ENCODE data around the gene SEMA4C. TPM values are rescaled to one million over a fixed set of nuclear protein-coding genes. Genes with fewer than 3 reads are reported as not detected.

Gene SEMA4C
- total RNA-seq, 4 donors from 2014 or later, result 3.6 to 23.9 (median 17.4) TPM

- WGBS, 2 donors (ENCODE audit: low coverage in 1 of 2), result 11% methylated on average over 27 of the region's 89 CpGs; no CpG with 5 or more reads in 1 of the 2 donors
- no peaks in the 10 kb centered on the region for H3K9me3 ChIP-seq
- peak overlapping the region; percentile 89 to 100 (median 98) for H3K27ac ChIP-seq
- no peaks in the 10 kb centered on the region for H3K27me3 ChIP-seq
- in situ Hi-C loops (cut with MboI; ENCODE audit: low pct_ligation_motif_present in 1 of 4, low pct_unique_long_range_greater_than_20kb in 1 of 4, low sequenced_read_pairs in 3 of 4) (no loop called here), intact Hi-C loops (cut with DNase I; ENCODE audit: low total_unique reads) (loop anchor here (2.0 to 10.0 kb wide), 2 partner anchors 42 to 52 kb away; partner anchors contain the start of genes ANKRD39 and CNNM4)
- DNase-seq, result no peak
- H3K36me3 ChIP-seq, result no peaks in the 10 kb centered on the region
- peak overlapping the region; percentile 52 to 79 (median 62) for H3K4me3 ChIP-seq
- no peak for TF ChIP-seq POLR2A (IDR thresholded peaks at IDR 0.05)
- peaks cover 36 to 76% (median 57%) of the 10 kb centered on the region in 4 donors for H3K4me1 ChIP-seq
Observed at GRCh38 chr2:96816836-96817702, 52.8 kb downstream of the SEMA4C start.

- H3K4me1 ChIP-seq, result peaks cover 36 to 72% (median 52%) of the 10 kb centered on the region in 4 donors
- TF ChIP-seq POLR2AphosphoS5 (IDR thresholded peaks at IDR 0.05) (peak; percentile 90 to 96 (median 94)), EP300 (IDR thresholded peaks at IDR 0.05; ENCODE audit: low read depth) (no peak), POLR2A (IDR thresholded peaks at IDR 0.05) (peak; percentile 89), CTCF (IDR thresholded peaks at IDR 0.05) (peak; percentile 59 to 89 (median 65))
- H3K27ac ChIP-seq, result peak within 1 kb of the TSS; percentile 89 to 100 (median 98)
- H3K4me3 ChIP-seq, result peak within 1 kb of the TSS; percentile 57 to 93 (median 74)
- peak; percentile 98 for DNase-seq
- in situ Hi-C loops (cut with MboI; ENCODE audit: low pct_ligation_motif_present in 1 of 4, low pct_unique_long_range_greater_than_20kb in 1 of 4, low sequenced_read_pairs in 3 of 4) (no loop called here), intact Hi-C loops (cut with DNase I; ENCODE audit: low total_unique reads) (loop anchor here (2.0 to 10.0 kb wide), 2 partner anchors 43 to 51 kb away; partner anchors contain the start of genes ANKRD39 and CNNM4)
- WGBS, 2 donors (ENCODE audit: low coverage in 1 of 2), result 1% methylated on average over 27 of the region's 103 CpGs; no CpG with 5 or more reads in 1 of the 2 donors
- H3K9me3 ChIP-seq, result no peaks in the 10 kb centered on the region
- no peaks in the 10 kb centered on the region for H3K36me3 ChIP-seq
- H3K27me3 ChIP-seq, result no peaks in the 10 kb centered on the region
Observed at GRCh38 chr2:96816127-96816835, 53.6 kb downstream of the SEMA4C start, which contains the start of gene CNNM3. CNNM3 (plus strand) TSS chr2:96816268; CDS start chr2:96816278, 10 bp downstream.

- H3K4me3 ChIP-seq, result peak overlapping the region; percentile 50 to 79 (median 62)
- H3K9me3 ChIP-seq, result no peaks in the 10 kb centered on the region
- WGBS, 2 donors (ENCODE audit: low coverage in 1 of 2), result 2% methylated on average over 41 of the region's 60 CpGs; no CpG with 5 or more reads in 1 of the 2 donors
- in situ Hi-C loops (cut with MboI; ENCODE audit: low pct_ligation_motif_present in 1 of 4, low pct_unique_long_range_greater_than_20kb in 1 of 4, low sequenced_read_pairs in 3 of 4), result no loop called here
- peaks cover 36 to 65% (median 46%) of the 10 kb centered on the region in 4 donors for H3K4me1 ChIP-seq
- intact Hi-C loops (cut with DNase I; ENCODE audit: low total_unique reads), result loop anchor here (2.0 to 10.0 kb wide), 2 partner anchors 43 to 51 kb away; partner anchors contain the start of genes ANKRD39 and CNNM4
- TF ChIP-seq EP300 (IDR thresholded peaks at IDR 0.05; ENCODE audit: low read depth), result no peak
- TF ChIP-seq CTCF (IDR thresholded peaks at IDR 0.05), result no peak
- TF ChIP-seq POLR2A (IDR thresholded peaks at IDR 0.05), result no peak
- no peaks in the 10 kb centered on the region for H3K27me3 ChIP-seq
- H3K27ac ChIP-seq, result peak overlapping the region; percentile 89 to 100 (median 98)
- DNase-seq, result peak; percentile 26
- no peaks in the 10 kb centered on the region for H3K36me3 ChIP-seq
Observed at GRCh38 chr2:96815326-96816126, 54.4 kb downstream of the SEMA4C start.

GRCh38 chr2:96813656-96814055 is 56.2 kb downstream of the SEMA4C start:
- Histone ChIP-seq H3K4me3 (no peak overlapping the region), H3K27me3 (no peaks in the 10 kb centered on the region), H3K36me3 (peaks cover 0 to 13% (median 4%) of the 10 kb centered on the region in 4 donors), H3K4me1 (peaks cover 24 to 46% (median 28%) of the 10 kb centered on the region in 4 donors), H3K27ac (peak overlapping the region; percentile 1 to 49 (median 25)), H3K9me3 (no peaks in the 10 kb centered on the region)
- 37 to 56% methylated on average over 2 to 4 of the region's 4 CpGs for WGBS, 2 donors (ENCODE audit: low coverage in 1 of 2)
- in situ Hi-C loops (cut with MboI; ENCODE audit: low pct_ligation_motif_present in 1 of 4, low pct_unique_long_range_greater_than_20kb in 1 of 4, low sequenced_read_pairs in 3 of 4), result no loop called here
- DNase-seq, result no peak
- TF ChIP-seq EP300 (IDR thresholded peaks at IDR 0.05; ENCODE audit: low read depth), result no peak
- TF ChIP-seq POLR2AphosphoS5 (IDR thresholded peaks at IDR 0.05), result no peak
- intact Hi-C loops (cut with DNase I; ENCODE audit: low total_unique reads), result loop anchor here (10.0 kb wide), 1 partner anchor 49 kb away; the partner anchor contains the start of gene CNNM4

Data from transverse colon (tissue), 4 donors.